Stomach (tissue), 9 donors: ENCODE measurements around the gene GNRHR. TPM values are rescaled to one million over a fixed set of nuclear protein-coding genes. Genes with fewer than 3 reads are reported as not detected.

Source experiments
- DNase-seq, 2 donors: peaks; one replicate each; pipeline versions ENCODE4 v3.0.0 to v3.0.0-alpha.2; 2013 to 2019
- H3K27ac ChIP-seq, 5 donors: fragments of 200-600 bp in 4 of 5; sonication (generic) in 4 of 5; one replicate each; pipeline ENCODE4 v1.5.1; 2013 to 2019; ENCODE audit warnings: mild to moderate bottlenecking in 1 of 5, moderate library complexity in 1 of 5
- H3K27me3 ChIP-seq, 3 donors: fragments of 200-600 bp; sonication (generic); one replicate each; pipeline ENCODE4 v1.5.1; 2017 to 2019; ENCODE audit warnings: mixed run types in 1 of 3
- H3K36me3 ChIP-seq, 4 donors: fragments of 200-600 bp; sonication (generic); 1 replicate in 3 of 4; 2 replicates in 1 of 4; pipeline ENCODE4 v1.5.1; 2016 to 2019
- H3K4me1 ChIP-seq, 4 donors: fragments of 200-600 bp; sonication (generic); one replicate each; pipeline ENCODE4 v1.5.1; 2016 to 2019
- H3K4me3 ChIP-seq, 4 donors: fragments of 200-600 bp; sonication (generic) in 3 of 4; one replicate each; pipeline ENCODE4 v1.5.1; 2016 to 2019; ENCODE audit warnings: mild to moderate bottlenecking in 1 of 4
- H3K9me3 ChIP-seq, 4 donors: fragments of 200-600 bp; sonication (generic); one replicate each; pipeline ENCODE4 v1.5.1; 2016 to 2019
- EP300 ChIP-seq: sonication (generic); formaldehyde crosslinking; IDR thresholded peaks from one replicate; pipeline ENCODE4 v1.6.1; 2017; ENCODE audit warnings: antibody characterized with exemption
- POLR2A ChIP-seq, 4 donors: fragments of 450-650 bp; IDR thresholded peaks; one replicate each; pipeline ENCODE4 v1.6.1; 2016; ENCODE audit warnings: antibody characterized with exemption in 4 of 4, control low read depth in 2 of 4, mild to moderate bottlenecking in 1 of 4, moderate library complexity in 1 of 4
- POLR2AphosphoS5 ChIP-seq, 3 donors: sonication (generic); formaldehyde crosslinking; IDR thresholded peaks; one replicate each; pipeline ENCODE4 v1.6.1; 2016; ENCODE audit warnings: antibody characterized with exemption in 3 of 3
- WGBS, 5 donors: extraction: QIAGEN DNeasy Blood & Tissue Kit in 3 of 5; methylation state at CpG; one replicate each; pipeline versions ENCODE4 v1.1.5 to v1.1.7; 2013 to 2018; 5-methylcytosine and 5-hydroxymethylcytosine counted together
- intact Hi-C: fragments of 100-400 bp; cut with DNase I; formaldehyde crosslinking; loops from one replicate; pipeline ENCODE4 v1.15.1; 2023; ENCODE audit warnings: low total_unique reads
- polyA plus RNA-seq, 3 donors: library from polyadenylated mRNA; stranded (reverse); fragments of 200-250 nt; gene quantifications; one replicate each; pipeline ENCODE4 v1.2.3, GENCODE V29; 2013
- total RNA-seq, 5 donors: library from RNA; depleted of rRNA; stranded (reverse); fragments of >200 nt; gene quantifications; one replicate each; pipeline versions ENCODE4 v1.1.0 to v1.2.3, GENCODE V29; 2014 to 2016
- TF ChIP-seq, protein P1 (sequence below), 7 experiments: fragments of 450-650 bp in 4 of 7; fragments of 200-600 bp in 3 of 7; sonication (generic) in 3 of 7; IDR thresholded peaks; one replicate each; pipeline ENCODE4 v1.5.1; 2016 to 2019; ENCODE audit warnings: antibody characterized with exemption in 7 of 7, control low read depth in 2 of 7, mild to moderate bottlenecking in 1 of 7
- donor health status: healthy with polysubstance abuse.
- donor health status: Bipolar disorder and iron deficiency.
- donor health status: healthy.

The GNRHR gene
- total and polyA plus RNA-seq, 8 donors: not detected

DNA sequence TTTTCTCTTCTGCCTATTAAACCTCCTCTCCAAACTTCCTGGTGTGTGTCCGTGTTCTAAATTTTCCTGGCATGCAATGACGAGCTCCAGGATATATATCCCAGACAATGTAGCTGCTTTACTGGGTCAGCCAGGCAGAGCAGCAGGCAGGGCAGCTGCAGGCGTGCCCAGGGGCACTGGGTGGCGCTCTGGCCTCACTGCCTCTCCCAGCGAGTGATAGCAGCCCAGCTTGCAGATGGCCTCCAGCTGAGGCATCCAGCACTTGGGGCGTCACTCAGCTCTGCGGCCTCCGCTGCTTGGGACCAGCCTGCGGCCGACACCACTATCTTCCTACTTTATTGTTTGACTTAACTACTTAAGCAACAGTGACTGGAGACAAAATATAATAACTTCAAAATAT lies 30.2 kb downstream of the GNRHR start:
- TF ChIP-seq EP300: no peak
- TF ChIP-seq, protein P1, sequence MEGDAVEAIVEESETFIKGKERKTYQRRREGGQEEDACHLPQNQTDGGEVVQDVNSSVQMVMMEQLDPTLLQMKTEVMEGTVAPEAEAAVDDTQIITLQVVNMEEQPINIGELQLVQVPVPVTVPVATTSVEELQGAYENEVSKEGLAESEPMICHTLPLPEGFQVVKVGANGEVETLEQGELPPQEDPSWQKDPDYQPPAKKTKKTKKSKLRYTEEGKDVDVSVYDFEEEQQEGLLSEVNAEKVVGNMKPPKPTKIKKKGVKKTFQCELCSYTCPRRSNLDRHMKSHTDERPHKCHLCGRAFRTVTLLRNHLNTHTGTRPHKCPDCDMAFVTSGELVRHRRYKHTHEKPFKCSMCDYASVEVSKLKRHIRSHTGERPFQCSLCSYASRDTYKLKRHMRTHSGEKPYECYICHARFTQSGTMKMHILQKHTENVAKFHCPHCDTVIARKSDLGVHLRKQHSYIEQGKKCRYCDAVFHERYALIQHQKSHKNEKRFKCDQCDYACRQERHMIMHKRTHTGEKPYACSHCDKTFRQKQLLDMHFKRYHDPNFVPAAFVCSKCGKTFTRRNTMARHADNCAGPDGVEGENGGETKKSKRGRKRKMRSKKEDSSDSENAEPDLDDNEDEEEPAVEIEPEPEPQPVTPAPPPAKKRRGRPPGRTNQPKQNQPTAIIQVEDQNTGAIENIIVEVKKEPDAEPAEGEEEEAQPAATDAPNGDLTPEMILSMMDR (IDR thresholded peaks at IDR 0.05): no peak
- Histone ChIP-seq H3K9me3 (peaks cover 0 to 10% (median 4%) of the 10 kb centered on the region in 4 donors), H3K27me3 (no peaks in the 10 kb centered on the region), H3K27ac (no peak overlapping the region), H3K4me1 (no peaks in the 10 kb centered on the region), H3K4me3 (no peak overlapping the region), H3K36me3 (peaks cover 0 to 28% (median 18%) of the 10 kb centered on the region in 4 donors)
- intact Hi-C loops: no loop called here
- WGBS, 5 donors: 83 to 92% (median 87%) methylated on average over 10 of the region's 10 CpGs
- no peak for DNase-seq

DNA sequence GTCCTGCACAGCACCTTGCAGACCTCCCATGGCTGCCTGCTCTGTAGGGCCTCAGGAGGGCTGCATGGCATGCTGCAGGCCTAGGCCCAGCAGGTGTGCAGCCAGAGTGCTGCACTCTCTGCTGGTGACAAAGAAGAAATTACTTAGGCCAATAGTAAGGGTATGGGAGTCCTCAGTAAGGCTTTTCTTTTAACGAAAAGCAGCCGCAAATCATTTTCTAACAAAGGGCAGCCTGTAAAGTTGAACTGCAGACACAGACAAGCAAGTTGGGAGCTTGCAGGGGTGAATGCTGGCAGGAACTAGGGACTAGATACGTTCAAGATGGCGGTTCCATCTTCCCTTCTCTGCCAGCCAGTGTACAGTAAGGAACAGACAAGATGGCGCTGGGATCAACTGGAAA lies 30.8 kb downstream of the GNRHR start:
- H3K9me3 ChIP-seq: peaks cover 0 to 10% (median 4%) of the 10 kb centered on the region in 4 donors
- no peak overlapping the region for H3K4me3 ChIP-seq
- 93 to 97% (median 96%) methylated on average over 5 of the region's 5 CpGs for WGBS, 5 donors
- intact Hi-C loops: no loop called here
- H3K36me3 ChIP-seq: peaks cover 0 to 28% (median 18%) of the 10 kb centered on the region in 4 donors
- H3K27me3 ChIP-seq: no peaks in the 10 kb centered on the region
- TF ChIP-seq POLR2A (IDR thresholded peaks at IDR 0.05) (no peak), EP300 (no peak), POLR2AphosphoS5 (IDR thresholded peaks at IDR 0.05) (no peak)
- TF ChIP-seq, protein P1 (IDR thresholded peaks at IDR 0.05): no peak
- no peak for DNase-seq
- no peaks in the 10 kb centered on the region for H3K4me1 ChIP-seq
- no peak overlapping the region for H3K27ac ChIP-seq

DNA sequence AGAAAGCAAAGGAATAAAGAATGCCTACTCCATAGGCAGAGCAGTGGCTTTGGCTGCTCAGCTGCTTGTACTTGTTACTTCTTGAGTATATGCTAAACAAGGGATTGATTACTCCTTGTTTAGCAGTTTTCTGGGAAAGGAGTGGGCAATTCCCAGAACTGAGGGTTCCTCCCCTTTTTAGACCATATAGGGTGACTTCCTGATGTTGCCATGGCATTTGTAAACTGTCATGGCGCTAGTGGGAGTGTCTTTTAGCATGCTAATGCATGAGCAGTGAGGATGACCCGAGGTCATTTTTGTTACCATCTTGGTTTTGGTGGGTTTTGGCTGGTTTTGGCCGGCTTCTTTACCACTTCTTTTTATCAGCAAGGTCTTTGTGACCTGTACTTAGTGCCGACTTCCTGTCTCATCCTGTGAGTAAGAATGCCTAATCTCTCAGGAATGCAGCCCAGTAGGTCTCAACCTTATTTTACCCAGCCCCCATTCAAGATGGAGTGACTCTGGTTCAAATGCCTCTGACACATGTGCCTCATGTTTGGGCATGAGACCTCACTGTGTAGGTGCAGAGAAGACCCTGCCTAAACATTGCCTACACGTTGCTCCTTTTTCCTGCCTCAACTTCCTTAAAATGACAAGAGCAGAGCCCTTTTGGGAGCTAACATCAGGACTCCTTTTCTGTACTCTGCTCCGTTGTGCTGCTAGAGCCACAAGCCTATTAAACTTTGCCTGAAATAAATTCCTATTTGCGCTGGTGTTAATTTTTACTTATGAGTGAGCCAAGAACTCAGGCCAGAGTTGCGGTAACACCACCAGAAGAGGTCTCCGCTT lies 32.2 kb downstream of the GNRHR start:
- Histone ChIP-seq H3K36me3 (peaks cover 0 to 32% (median 20%) of the 10 kb centered on the region in 4 donors), H3K27ac (no peak overlapping the region), H3K27me3 (no peaks in the 10 kb centered on the region), H3K4me1 (no peaks in the 10 kb centered on the region), H3K4me3 (no peak overlapping the region), H3K9me3 (peaks cover 0 to 2% (median under 1%) of the 10 kb centered on the region in 4 donors)
- no peak for DNase-seq
- 90 to 95% (median 91%) methylated on average over 9 of the region's 9 CpGs for WGBS, 5 donors
- intact Hi-C loops: no loop called here
- no peak for TF ChIP-seq EP300

DNA sequence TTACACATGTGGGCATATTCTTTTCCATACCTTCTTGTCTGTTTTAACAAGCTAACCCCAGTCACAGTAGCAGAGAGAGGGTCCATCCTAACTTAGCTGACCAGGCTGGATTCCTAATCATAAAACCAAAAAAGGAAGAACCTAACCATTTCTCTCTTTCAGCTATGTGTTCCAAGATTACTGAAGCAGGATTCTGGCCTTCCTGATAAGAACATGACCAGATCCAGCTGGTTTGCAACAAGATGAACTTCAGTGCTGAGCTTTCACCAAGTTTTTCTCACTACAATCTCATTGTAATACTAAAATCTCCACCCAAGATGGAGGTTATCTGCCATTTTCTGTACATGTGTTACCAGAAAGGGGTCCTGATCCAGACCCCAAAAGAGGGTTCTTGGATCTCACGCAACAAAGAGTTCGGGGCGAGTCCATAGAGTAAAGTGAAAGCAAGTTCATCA lies 32.8 kb downstream of the GNRHR start:
- H3K36me3 ChIP-seq: peaks cover 0 to 37% (median 26%) of the 10 kb centered on the region in 4 donors
- no peaks in the 10 kb centered on the region for H3K4me1 ChIP-seq
- TF ChIP-seq POLR2A (IDR thresholded peaks at IDR 0.05) (no peak), POLR2AphosphoS5 (IDR thresholded peaks at IDR 0.05) (no peak), EP300 (no peak)
- TF ChIP-seq, protein P1 (IDR thresholded peaks at IDR 0.05): no peak
- H3K4me3 ChIP-seq: no peak overlapping the region
- intact Hi-C loops: no loop called here
- DNase-seq: no peak
- 97 to 99% (median 98%) methylated on average over 3 of the region's 3 CpGs for WGBS, 5 donors
- no peaks in the 10 kb centered on the region for H3K9me3 ChIP-seq
- H3K27me3 ChIP-seq: no peaks in the 10 kb centered on the region
- H3K27ac ChIP-seq: no peak overlapping the region
